ENCODE measurements around the gene GALE. TPM values are rescaled to one million over a fixed set of nuclear protein-coding genes. Genes with fewer than 3 reads are reported as not detected.

GALE gene
- total RNA-seq, 4 donors from 2014 or later = 7.4 to 25.2 (median 12.9) TPM

DNA sequence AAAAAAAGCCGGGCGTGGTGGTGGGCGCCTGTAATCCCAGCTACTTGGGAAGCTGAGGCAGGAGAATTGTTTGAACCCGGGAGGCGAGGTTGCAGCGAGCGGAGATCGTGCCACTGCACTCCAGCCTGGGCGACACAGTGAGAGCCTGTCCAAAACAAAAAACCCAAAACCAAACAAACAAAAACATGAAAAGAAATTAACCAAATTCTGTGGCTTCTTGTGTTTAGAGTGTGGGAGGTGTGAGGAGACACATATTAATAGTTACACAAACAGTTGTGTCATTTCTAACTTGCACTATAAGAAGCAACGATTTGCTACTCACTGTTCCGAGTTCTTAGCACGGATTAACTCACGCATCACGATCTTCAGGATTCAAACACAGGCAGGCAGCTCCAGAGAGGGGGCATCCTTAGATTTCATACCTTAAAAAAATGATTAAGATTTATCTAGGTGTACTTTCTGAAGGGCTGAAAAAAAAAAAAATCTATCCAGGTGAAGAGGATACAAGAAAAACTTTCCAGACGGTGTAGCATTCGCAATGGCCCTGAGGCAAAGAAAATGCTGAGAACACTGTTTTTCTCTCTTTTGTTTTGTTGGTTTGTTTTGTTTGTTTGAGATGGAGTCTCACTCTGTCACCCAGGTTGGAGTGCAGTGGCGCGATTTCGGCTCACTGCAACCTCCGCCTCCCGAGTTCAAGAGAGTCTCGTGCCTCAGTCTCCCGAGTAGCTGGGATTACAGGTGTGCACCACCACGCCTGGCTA lies 25.4 kb upstream of the GALE start:
- WGBS, 2 donors (ENCODE audit: low coverage in 1 of 2) = 58 to 63% methylated on average over 19 to 22 of the region's 24 CpGs
- Histone ChIP-seq H3K27ac (peak overlapping the region; percentile 15 to 93 (median 91)), H3K9me3 (no peaks in the 10 kb centered on the region), H3K36me3 (no peaks in the 10 kb centered on the region), H3K27me3 (no peaks in the 10 kb centered on the region), H3K4me3 (peak overlapping the region; percentile 91 to 94), H3K4me1 (peaks cover 0 to 20% (median 6%) of the 10 kb centered on the region in 3 donors)
- no peak for TF ChIP-seq POLR2A (IDR thresholded peaks at IDR 0.05)
- TF ChIP-seq EP300 (IDR thresholded peaks at IDR 0.05) = no peak
- TF ChIP-seq POLR2AphosphoS5 (IDR thresholded peaks at IDR 0.05) = no peak
- TF ChIP-seq, protein P1, sequence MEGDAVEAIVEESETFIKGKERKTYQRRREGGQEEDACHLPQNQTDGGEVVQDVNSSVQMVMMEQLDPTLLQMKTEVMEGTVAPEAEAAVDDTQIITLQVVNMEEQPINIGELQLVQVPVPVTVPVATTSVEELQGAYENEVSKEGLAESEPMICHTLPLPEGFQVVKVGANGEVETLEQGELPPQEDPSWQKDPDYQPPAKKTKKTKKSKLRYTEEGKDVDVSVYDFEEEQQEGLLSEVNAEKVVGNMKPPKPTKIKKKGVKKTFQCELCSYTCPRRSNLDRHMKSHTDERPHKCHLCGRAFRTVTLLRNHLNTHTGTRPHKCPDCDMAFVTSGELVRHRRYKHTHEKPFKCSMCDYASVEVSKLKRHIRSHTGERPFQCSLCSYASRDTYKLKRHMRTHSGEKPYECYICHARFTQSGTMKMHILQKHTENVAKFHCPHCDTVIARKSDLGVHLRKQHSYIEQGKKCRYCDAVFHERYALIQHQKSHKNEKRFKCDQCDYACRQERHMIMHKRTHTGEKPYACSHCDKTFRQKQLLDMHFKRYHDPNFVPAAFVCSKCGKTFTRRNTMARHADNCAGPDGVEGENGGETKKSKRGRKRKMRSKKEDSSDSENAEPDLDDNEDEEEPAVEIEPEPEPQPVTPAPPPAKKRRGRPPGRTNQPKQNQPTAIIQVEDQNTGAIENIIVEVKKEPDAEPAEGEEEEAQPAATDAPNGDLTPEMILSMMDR (IDR thresholded peaks at IDR 0.05) = no peak
- ATAC-seq = no peak

DNA sequence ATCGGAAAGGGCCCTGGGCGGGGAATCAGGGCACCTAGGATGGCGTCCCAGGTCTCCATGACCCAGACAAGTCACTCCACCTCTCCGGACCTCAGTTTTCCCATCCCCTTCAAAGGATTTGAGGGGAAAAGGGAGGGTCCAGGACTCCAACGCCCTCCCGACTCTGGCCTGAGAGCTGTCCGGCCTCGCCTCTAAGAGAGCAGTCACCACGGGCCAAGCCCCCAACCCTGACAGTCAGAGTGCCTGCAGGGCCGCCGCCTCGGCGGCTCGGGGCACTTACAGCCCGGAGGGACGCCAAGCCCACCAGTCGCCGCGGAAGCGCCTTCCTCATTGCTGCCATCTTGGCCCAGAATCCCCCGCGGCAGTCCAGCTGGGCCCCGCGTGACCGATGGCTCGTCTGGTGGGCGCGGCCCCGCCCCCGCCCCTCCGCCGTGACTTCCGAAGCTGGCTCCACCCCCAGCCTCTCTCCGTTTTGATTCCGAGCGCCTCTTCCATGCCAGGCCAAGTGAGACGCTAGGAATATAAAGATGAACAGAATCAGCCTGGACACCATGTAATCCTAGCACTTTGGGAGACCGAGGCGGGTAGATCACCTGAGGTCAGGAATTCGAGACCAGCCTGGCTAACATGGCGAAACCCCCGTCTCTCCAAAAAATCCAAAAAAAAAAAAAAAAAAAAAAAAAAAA lies 24.7 kb upstream of the GALE start, which contains the start of gene HMGCL:
Gene HMGCL, minus strand, starts transcription at position 354 of the 686 bp plus-strand sequence. Its CDS starts 14 bp downstream, at position 340.
- peak within 1 kb of the TSS; percentile 78 to 93 (median 91) for H3K27ac ChIP-seq
- peak; percentile 97 for ATAC-seq
- peak within 1 kb of the TSS; percentile 91 to 94 for H3K4me3 ChIP-seq
- peaks cover 0 to 1% of the 10 kb centered on the region in 2 donors for H3K36me3 ChIP-seq
- whole genome bisulfite sequencing, 2 donors (ENCODE audit: low coverage in 1 of 2) = 0% methylated on average over 3 to 8 of the region's 42 CpGs
- H3K9me3 ChIP-seq = no peaks in the 10 kb centered on the region
- H3K27me3 ChIP-seq = no peaks in the 10 kb centered on the region
- peaks cover 0 to 20% (median 6%) of the 10 kb centered on the region in 3 donors for H3K4me1 ChIP-seq
- no peak for TF ChIP-seq EP300 (IDR thresholded peaks at IDR 0.05)
- TF ChIP-seq POLR2A (IDR thresholded peaks at IDR 0.05) = peak; percentile 84 to 85
- TF ChIP-seq POLR2AphosphoS5 (IDR thresholded peaks at IDR 0.05) = peak; percentile 94
- TF ChIP-seq, protein P1 (IDR thresholded peaks at IDR 0.05) = peak in 1 of 4 experiments; percentile 2

DNA sequence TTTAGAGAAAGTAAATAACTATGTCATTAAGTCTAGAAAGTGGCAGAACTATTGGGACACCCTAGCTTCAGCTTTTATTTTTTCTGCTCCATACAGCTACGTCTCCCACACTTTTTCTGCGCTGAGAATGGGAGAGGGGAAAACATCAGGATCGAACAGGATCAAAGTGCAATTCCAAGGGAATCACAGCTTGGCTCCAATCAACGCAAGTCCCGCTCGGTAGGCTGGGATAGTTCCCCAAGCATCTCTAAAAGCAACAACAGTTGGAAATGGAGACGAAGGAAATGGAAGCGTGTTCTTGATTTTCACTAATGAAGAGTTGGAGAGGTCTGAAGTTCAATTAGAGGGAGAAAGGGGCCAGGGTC lies 24.1 kb upstream of the GALE start:
- Histone ChIP-seq H3K4me1 (peaks cover 0 to 20% (median 6%) of the 10 kb centered on the region in 3 donors), H3K9me3 (no peaks in the 10 kb centered on the region), H3K27ac (peak overlapping the region; percentile 78 to 93 (median 91)), H3K36me3 (peaks cover 0 to 6% of the 10 kb centered on the region in 2 donors), H3K27me3 (no peaks in the 10 kb centered on the region), H3K4me3 (peak overlapping the region; percentile 91 to 94)
- peak; percentile 8 for ATAC-seq
- TF ChIP-seq POLR2AphosphoS5 (IDR thresholded peaks at IDR 0.05) (no peak), EP300 (IDR thresholded peaks at IDR 0.05) (no peak), POLR2A (IDR thresholded peaks at IDR 0.05) (no peak)
- TF ChIP-seq, protein P1 (IDR thresholded peaks at IDR 0.05) = no peak
- 3 to 4% methylated on average over 8 of the region's 8 CpGs for WGBS, 2 donors (ENCODE audit: low coverage in 1 of 2)

DNA sequence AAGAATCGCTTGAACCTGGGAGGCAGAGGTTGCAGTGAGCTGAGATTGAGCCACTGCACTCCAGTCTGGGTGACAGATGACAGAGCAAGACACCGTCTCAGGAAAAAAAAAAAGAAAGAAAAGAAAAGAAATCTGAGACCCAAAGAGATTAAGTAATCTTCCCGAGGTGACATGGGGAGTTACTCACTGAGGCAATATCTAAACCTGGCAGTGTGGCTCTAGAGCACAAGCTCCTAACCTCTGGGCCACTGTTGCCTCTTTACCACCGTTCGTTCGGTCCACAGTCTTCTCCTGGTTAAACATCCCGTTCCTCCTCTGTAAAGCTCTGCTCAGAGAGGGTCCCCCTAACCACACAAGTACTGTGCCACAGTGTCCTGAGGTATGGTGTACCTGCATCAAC lies 23.2 kb upstream of the GALE start:
- H3K4me1 ChIP-seq = peaks cover 0 to 20% (median 6%) of the 10 kb centered on the region in 3 donors
- WGBS, 2 donors (ENCODE audit: low coverage in 1 of 2) = 72% methylated on average over 6 of the region's 7 CpGs; no CpG with 5 or more reads in 1 of the 2 donors
- no peak for TF ChIP-seq EP300 (IDR thresholded peaks at IDR 0.05)
- no peak for TF ChIP-seq POLR2AphosphoS5 (IDR thresholded peaks at IDR 0.05)
- TF ChIP-seq POLR2A (IDR thresholded peaks at IDR 0.05) = no peak
- TF ChIP-seq, protein P1 (IDR thresholded peaks at IDR 0.05) = no peak
- H3K9me3 ChIP-seq = no peaks in the 10 kb centered on the region
- H3K27ac ChIP-seq = no peak overlapping the region
- H3K36me3 ChIP-seq = peaks cover 0 to 16% of the 10 kb centered on the region in 2 donors
- no peaks in the 10 kb centered on the region for H3K27me3 ChIP-seq
- ATAC-seq = no peak
- no peak overlapping the region for H3K4me3 ChIP-seq

Measured in gastroesophageal sphincter (tissue), 4 donors.